GM19328 (cell line): ENCODE measurements around the gene PRKCQ.
"Not testable (repeated sequence)": the region's sequence is repeated elsewhere in the genome, so short reads cannot be mapped to it uniquely, and the experiment has no call there.

Experiments
- ATAC-seq: cut with Tn5 transposase; IDR thresholded peaks from one replicate; pipeline ENCODE4 v1.9.1; 2021; ENCODE audit warnings: mild to moderate bottlenecking, moderate library complexity; ENCODE audit not compliant: unreplicated experiment

Gene PRKCQ

GRCh38 chr10:6595499-6595898, 15.4 kb upstream of the PRKCQ start:
- no peak for ATAC-seq

- no peak for ATAC-seq
These were observed 13.2 kb upstream of the PRKCQ start for GRCh38 chr10:6593241-6593671.

GRCh38 chr10:6592080-6592479, 12.0 kb upstream of the PRKCQ start:
- no peak for ATAC-seq

GRCh38 chr10:6591668-6592067, 11.6 kb upstream of the PRKCQ start:
- no peak for ATAC-seq

- no peak for ATAC-seq
These were observed 10.0 kb upstream of the PRKCQ start for GRCh38 chr10:6590100-6590499.

- no peak for ATAC-seq
These were observed 9.4 kb upstream of the PRKCQ start for GRCh38 chr10:6589287-6590094.

- ATAC-seq, result no peak
These were observed 8.8 kb upstream of the PRKCQ start for GRCh38 chr10:6588845-6589244.

GRCh38 chr10:6588082-6588481, 8.0 kb upstream of the PRKCQ start:
- ATAC-seq, result no peak

- ATAC-seq, result no peak
These were observed 6.4 kb upstream of the PRKCQ start for GRCh38 chr10:6586501-6586900.

- ATAC-seq, result no peak
These were observed 3.4 kb upstream of the PRKCQ start for GRCh38 chr10:6583447-6583846.

- not testable (repeated sequence) for ATAC-seq
These were observed 2.8 kb upstream of the PRKCQ start for GRCh38 chr10:6582913-6583312.

- no peak for ATAC-seq
These were observed 2.2 kb upstream of the PRKCQ start for GRCh38 chr10:6582298-6582697.

- no peak for ATAC-seq
These were observed 1.7 kb upstream of the PRKCQ start for GRCh38 chr10:6581778-6582228.

- not testable (repeated sequence) for ATAC-seq
These were observed 1.1 kb upstream of the PRKCQ start for GRCh38 chr10:6581223-6581622.

- peak; percentile 80 for ATAC-seq
These were observed 378 bp upstream of the PRKCQ start for GRCh38 chr10:6580279-6581029.

- no peak for ATAC-seq
These were observed 733 bp downstream of the PRKCQ start for GRCh38 chr10:6579183-6579903.

GRCh38 chr10:6578795-6579182, 1.3 kb downstream of the PRKCQ start:
- ATAC-seq, result no peak

GRCh38 chr10:6578251-6578771, 1.8 kb downstream of the PRKCQ start:
- no peak for ATAC-seq

GRCh38 chr10:6576326-6576725, 3.8 kb downstream of the PRKCQ start:
- no peak for ATAC-seq

- no peak for ATAC-seq
These were observed 5.4 kb downstream of the PRKCQ start for GRCh38 chr10:6574664-6575176.

- no peak for ATAC-seq
These were observed 9.2 kb downstream of the PRKCQ start for GRCh38 chr10:6570893-6571292.
